Small intestine (tissue), 7 donors: Measurements from ENCODE around the gene ASMTL. TPM values are rescaled to one million over a fixed set of nuclear protein-coding genes. Genes with fewer than 3 reads are reported as not detected.
A peak's percentile ranks its signal among the peaks of the same experiment; 100 is the strongest.

Source experiments
- DNase-seq, 2 donors: peaks; one replicate each; pipeline versions ENCODE4 v3.0.0 to v3.0.0-alpha.2; 2013
- FAIRE-seq: peaks from 2 replicates; lab custom pipeline; 2012; peaks lifted over from hg19 to GRCh38; lab: Jason Lieb, UNC
- H3K27ac ChIP-seq, 3 donors: one replicate each; pipeline ENCODE4 v1.5.1; 2013; ENCODE audit warnings: low read length in 2 of 3, mild to moderate bottlenecking in 2 of 3, control low read depth in 1 of 3, inconsistent platforms in 1 of 3, low read depth in 1 of 3, moderate library complexity in 1 of 3
- H3K27me3 ChIP-seq, 3 donors: one replicate each; pipeline ENCODE4 v1.6.1; 2013; ENCODE audit warnings: low read length in 3 of 3, inconsistent platforms in 1 of 3; ENCODE audit not compliant: control insufficient read depth in 3 of 3, insufficient read depth in 3 of 3
- H3K36me3 ChIP-seq, 3 donors: one replicate each; pipeline ENCODE4 v1.6.1; 2013; ENCODE audit warnings: low read length in 3 of 3, inconsistent platforms in 1 of 3, low read depth in 1 of 3, mild to moderate bottlenecking in 1 of 3, moderate library complexity in 1 of 3; ENCODE audit not compliant: control insufficient read depth in 3 of 3, insufficient read depth in 2 of 3
- H3K4me1 ChIP-seq, 3 donors: one replicate each; pipeline ENCODE4 v1.6.1; 2013; ENCODE audit warnings: low read length in 2 of 3, inconsistent platforms in 1 of 3, low read depth in 1 of 3, mild to moderate bottlenecking in 1 of 3, moderate library complexity in 1 of 3; ENCODE audit not compliant: control insufficient read depth in 3 of 3, insufficient read depth in 2 of 3
- H3K4me3 ChIP-seq, 3 donors: one replicate each; pipeline ENCODE4 v1.5.1; 2013; ENCODE audit warnings: low read length in 3 of 3, control low read depth in 1 of 3, inconsistent platforms in 1 of 3, low read depth in 1 of 3, mild to moderate bottlenecking in 1 of 3, moderate library complexity in 1 of 3
- H3K9me3 ChIP-seq, 2 donors: one replicate each; pipeline ENCODE4 v1.6.1; 2013; ENCODE audit warnings: low read depth in 1 of 2, low read length in 1 of 2; ENCODE audit not compliant: control insufficient read depth in 2 of 2, insufficient read depth in 1 of 2
- WGBS, 3 donors: extraction: QIAGEN DNeasy Blood & Tissue Kit; methylation state at CpG; one replicate each; pipeline ENCODE4 v1.1.7; 2013; 5-methylcytosine and 5-hydroxymethylcytosine counted together
- polyA plus RNA-seq, 4 donors: library from polyadenylated mRNA; stranded (reverse) in 3 of 4; unstranded in 1 of 4; fragments of 200-250 nt in 3 of 4; fragments of 120-200 nt in 1 of 4; gene quantifications; one replicate each; pipeline versions ENCODE4 v1.2.1 to v1.2.3, GENCODE V29; 2013
- donor health status: healthy with polysubstance abuse.
- donor health status: control.
- donor health status: control.
- donor health status: Bipolar disorder and iron deficiency.
- donor health status: healthy.

ASMTL gene
- polyA plus RNA-seq, 4 donors = 10.1 to 24.8 (median 17.3) TPM

DNA sequence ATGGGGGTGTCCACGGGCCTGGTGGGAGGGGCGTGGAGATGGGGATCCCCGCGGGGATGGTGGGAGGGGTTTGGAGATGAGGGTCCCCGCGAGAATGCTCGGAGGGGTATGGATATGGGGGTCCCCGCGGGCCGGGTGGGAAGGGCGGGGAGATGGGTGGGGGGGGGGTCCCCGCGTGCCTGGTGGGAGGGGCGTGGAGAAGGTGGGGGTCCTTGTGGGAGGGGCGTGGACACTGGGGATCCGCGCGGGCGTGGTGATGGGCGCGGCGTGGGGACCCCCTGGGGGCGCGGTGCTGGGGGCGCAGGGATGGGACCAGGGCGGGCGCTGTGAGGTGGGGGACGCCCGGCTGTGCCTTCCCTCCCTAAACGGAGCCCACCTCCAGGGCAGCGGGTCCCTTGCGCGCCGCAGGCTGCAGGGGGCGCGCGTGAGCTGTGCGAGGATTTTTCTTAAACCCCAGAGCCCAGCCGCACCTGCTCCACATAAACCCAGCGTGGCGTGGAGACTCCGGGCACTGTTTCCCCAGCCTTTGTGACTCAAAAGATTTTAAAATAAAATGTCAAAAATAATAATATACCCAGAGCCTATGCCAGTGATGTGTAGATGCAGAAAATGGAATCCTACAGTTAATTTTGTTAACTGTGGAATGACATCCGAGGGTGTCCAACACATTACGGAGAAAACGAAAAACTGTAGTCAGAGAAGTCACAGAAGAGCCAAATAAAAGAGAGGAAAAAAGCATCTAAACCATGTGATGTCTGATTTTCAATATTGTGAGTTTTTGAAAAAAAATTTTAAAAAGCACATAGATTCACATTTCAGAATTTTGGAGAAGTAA, 1.5 kb upstream of the ASMTL start:
- H3K36me3 ChIP-seq = peaks cover 0 to 2% (median 0%) of the 10 kb centered on the region in 3 donors
- H3K4me3 ChIP-seq = peak overlapping the region in 2 of 3 donors; percentile 23 to 28
- peak; percentile 74 to 88 for DNase-seq
- peak overlapping the region in 1 of 3 donors; percentile 75 for H3K27ac ChIP-seq
- WGBS, 3 donors = 4% methylated on average over 29 to 45 of the region's 45 CpGs
- H3K4me1 ChIP-seq = peaks cover 0 to 5% (median 3%) of the 10 kb centered on the region in 3 donors
- H3K9me3 ChIP-seq = peaks cover 0 to 9% of the 10 kb centered on the region in 2 donors
- no peak for FAIRE-seq
- H3K27me3 ChIP-seq = no peaks in the 10 kb centered on the region

DNA sequence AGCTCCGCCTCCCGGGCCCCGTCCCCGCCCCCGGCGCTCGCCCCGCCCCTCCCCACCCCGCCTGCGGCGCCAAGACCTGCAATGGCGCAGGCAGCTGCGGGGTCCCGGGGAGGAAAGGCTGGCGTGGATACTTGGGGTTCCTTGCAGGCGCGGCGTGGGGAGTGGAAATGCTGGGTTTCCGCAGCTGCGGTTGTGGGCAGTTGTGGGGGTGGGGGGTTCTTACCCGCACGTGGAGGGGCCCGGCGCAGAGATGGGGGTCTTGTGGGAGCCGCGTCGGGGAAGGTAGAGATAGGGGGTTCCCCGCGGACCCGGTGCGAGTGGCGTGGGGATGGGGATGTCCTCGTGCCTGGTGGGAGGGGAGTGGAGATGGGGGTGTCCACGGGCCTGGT, 680 bp upstream of the ASMTL start:
- DNase-seq (no peak), FAIRE-seq (no peak)

DNA sequence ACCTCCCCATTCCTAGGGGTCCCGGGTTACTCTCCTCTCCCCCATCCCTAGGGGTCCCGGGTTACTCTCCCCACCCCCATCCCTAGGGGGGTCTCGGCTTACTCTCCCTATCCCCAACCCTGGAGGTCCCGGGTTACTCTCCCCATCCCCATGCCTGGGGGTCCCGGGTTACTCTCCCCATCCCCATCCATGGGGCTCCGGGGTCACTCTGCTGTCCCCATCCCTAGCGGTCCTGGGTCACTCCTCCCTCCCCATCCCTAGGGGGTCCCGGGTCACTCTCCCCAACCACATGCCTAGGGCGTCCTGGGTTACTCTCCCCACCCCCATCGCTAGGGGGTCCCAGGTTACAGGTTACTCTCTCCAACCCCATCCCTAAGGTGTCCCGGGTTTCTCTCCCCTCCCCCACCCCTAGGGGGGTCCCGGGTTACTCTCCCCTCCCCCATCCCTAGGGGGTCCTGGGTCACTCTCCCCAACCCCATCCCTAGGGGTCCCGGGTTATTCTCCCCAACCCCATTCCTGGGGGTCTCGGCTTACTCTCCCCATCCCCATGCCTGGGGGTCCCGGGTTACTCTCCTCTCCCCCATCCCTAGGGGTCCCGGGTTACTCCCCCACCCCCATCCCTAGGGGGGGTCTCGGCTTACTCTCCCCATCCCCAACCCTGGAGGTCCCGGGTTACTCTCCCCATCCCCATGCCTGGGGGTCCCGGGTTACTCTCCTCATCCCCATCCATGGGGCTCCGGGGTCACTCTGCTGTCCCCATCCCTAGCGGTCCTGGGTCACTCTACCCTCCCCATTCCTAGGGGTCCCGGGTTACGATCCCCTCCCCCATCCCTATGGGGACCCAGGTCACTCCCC, 821 bp downstream of the ASMTL start:
- 19 to 32% (median 29%) methylated on average over 21 to 23 of the region's 23 CpGs for WGBS, 3 donors
- Histone ChIP-seq H3K36me3 (peaks cover 0 to 4% (median 0%) of the 10 kb centered on the region in 3 donors), H3K9me3 (peaks cover 0 to 24% of the 10 kb centered on the region in 2 donors), H3K4me3 (peak overlapping the region; percentile 82 to 90 (median 82)), H3K4me1 (peaks cover 0 to 5% (median 3%) of the 10 kb centered on the region in 3 donors), H3K27ac (peak overlapping the region in 1 of 3 donors; percentile 61), H3K27me3 (no peaks in the 10 kb centered on the region)
- FAIRE-seq = no peak
- no peak for DNase-seq

More for the DNA sequence above, 680 bp upstream of the ASMTL start:
- Histone ChIP-seq H3K4me1 (peaks cover 0 to 5% (median 3%) of the 10 kb centered on the region in 3 donors), H3K4me3 (peak overlapping the region; percentile 50 to 73 (median 66)), H3K27me3 (no peaks in the 10 kb centered on the region), H3K27ac (peak overlapping the region; percentile 89 to 98 (median 90)), H3K9me3 (peaks cover 0 to 16% of the 10 kb centered on the region in 2 donors), H3K36me3 (peaks cover 0 to 4% (median 0%) of the 10 kb centered on the region in 3 donors)
- 0 to 1% (median 0%) methylated on average over 24 to 34 of the region's 34 CpGs for WGBS, 3 donors

DNA sequence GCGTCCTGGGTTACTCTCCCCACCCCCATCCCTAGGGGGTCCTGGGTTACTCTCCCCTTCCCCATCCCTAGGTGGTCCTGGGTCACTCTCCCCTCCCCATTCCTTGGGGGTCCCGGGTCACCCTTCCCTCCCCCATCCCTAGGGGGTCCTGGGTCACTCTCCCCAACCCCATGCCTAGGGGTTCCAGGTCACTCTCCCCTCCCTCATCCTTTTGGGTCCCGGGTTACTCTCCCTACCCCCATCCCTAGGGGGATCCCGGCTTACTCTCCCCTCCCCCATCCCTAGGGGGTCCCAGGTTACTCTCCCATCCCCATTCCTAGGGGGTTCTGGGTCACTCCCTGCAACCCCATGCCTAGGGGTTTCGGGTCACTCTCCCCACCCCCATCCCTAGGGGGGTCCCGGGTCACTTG, 1.5 kb downstream of the ASMTL start:
- Histone ChIP-seq H3K36me3 (peaks cover 0 to 4% (median 0%) of the 10 kb centered on the region in 3 donors), H3K4me3 (no peak overlapping the region), H3K4me1 (peaks cover 0 to 5% (median 3%) of the 10 kb centered on the region in 3 donors), H3K27me3 (no peaks in the 10 kb centered on the region), H3K27ac (no peak overlapping the region), H3K9me3 (peaks cover 0 to 25% of the 10 kb centered on the region in 2 donors)
- 78 to 91% (median 82%) methylated on average over 6 of the region's 6 CpGs for WGBS, 3 donors
- DNase-seq = no peak
- FAIRE-seq = no peak

DNA sequence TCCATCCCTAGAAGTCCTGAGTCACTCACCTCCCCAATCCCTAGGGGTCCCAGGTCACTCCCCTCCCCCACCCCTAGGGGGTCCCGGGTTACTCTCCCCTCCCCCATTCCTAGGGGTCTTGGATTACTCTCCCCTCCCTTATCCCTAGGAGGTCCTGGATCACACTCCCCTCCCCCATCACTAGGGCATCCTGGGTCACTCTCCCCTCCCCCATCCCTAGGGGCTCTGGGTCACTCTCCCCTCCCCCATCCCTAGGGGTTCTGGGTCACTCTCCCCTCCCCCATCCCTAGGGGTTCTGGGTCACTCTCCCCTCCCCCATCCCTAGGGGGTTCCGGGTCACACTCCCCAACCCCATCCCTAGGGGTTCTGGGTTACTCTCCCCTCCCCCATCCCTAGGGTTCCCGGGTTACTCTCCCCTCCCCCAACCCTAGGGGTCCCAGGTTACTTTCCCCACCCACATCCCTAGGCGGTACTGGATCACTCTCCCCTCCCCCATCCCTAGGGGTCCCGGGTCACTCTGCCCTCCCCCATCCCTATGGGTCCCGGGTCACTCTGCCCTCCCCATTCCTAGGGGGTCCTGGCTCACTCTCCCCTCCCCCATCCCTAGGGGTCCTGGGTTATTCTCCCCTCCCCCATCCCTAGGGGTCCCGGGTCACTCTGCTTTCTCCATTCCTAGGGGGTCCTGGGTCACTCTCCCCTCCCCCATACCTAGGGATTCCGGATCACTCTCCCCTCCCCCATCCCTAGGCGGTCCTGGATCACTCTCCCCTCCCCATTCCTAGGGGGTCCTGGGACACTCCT, 2.1 kb downstream of the ASMTL start:
- Histone ChIP-seq H3K4me1 (peaks cover 0 to 5% (median 3%) of the 10 kb centered on the region in 3 donors), H3K27me3 (no peaks in the 10 kb centered on the region), H3K36me3 (peaks cover 0 to 4% (median 0%) of the 10 kb centered on the region in 3 donors), H3K27ac (no peak overlapping the region), H3K9me3 (peaks cover 0 to 29% of the 10 kb centered on the region in 2 donors), H3K4me3 (no peak overlapping the region)
- 79 to 82% (median 82%) methylated on average over 9 of the region's 9 CpGs for WGBS, 3 donors
- DNase-seq (no peak), FAIRE-seq (no peak)

DNA sequence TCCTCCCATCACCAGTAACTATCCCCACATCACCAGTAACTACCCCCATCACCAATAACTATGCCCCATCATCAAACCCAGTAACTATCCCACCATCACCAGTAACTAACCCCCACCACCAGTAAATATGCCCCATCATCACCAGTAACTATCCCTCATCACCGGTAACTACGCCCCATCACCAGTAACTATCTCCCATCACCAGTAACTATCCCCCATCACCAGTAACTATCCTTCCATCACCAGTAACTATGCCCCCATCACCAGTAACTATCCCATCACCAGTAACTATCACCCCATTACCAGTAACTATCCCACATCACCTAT, 2.9 kb downstream of the ASMTL start:
- H3K36me3 ChIP-seq = peaks cover 0 to 4% (median 0%) of the 10 kb centered on the region in 3 donors
- peaks cover 0 to 36% of the 10 kb centered on the region in 2 donors for H3K9me3 ChIP-seq
- 97 to 100% (median 100%) methylated on average over 2 of the region's 2 CpGs for WGBS, 3 donors

GRCh38 chrX:1449036-1449822, 3.5 kb downstream of the ASMTL start:
- 88 to 92% (median 92%) methylated on average over 9 of the region's 9 CpGs for WGBS, 3 donors
- no peaks in the 10 kb centered on the region for H3K27me3 ChIP-seq
- H3K4me3 ChIP-seq = no peak overlapping the region
- H3K36me3 ChIP-seq = peaks cover 0 to 4% (median 0%) of the 10 kb centered on the region in 3 donors
- FAIRE-seq = no peak
- H3K27ac ChIP-seq = no peak overlapping the region
- peaks cover 0 to 41% of the 10 kb centered on the region in 2 donors for H3K9me3 ChIP-seq
- H3K4me1 ChIP-seq = peaks cover 0 to 5% (median 3%) of the 10 kb centered on the region in 3 donors
- no peak for DNase-seq

More for the DNA sequence above, 2.9 kb downstream of the ASMTL start:
- peaks cover 0 to 5% (median 3%) of the 10 kb centered on the region in 3 donors for H3K4me1 ChIP-seq
- H3K27ac ChIP-seq = no peak overlapping the region
- FAIRE-seq (no peak), DNase-seq (no peak)
- H3K4me3 ChIP-seq = no peak overlapping the region
- no peaks in the 10 kb centered on the region for H3K27me3 ChIP-seq
